Type B pancreatic cell (in vitro differentiated cells): ENCODE measurements around the gene DIS3. TPM values are rescaled to one million over a fixed set of nuclear protein-coding genes. Genes with fewer than 3 reads are reported as not detected.
"Not testable (repeated sequence)": the region's sequence is repeated elsewhere in the genome, so short reads cannot be mapped to it uniquely, and the experiment has no call there.

Experiments
- DNase-seq: peaks from one replicate; pipeline ENCODE4 v3.0.0; 2021; ENCODE audit warnings: mixed read lengths; ENCODE audit not compliant: unreplicated experiment; ENCODE audit errors: extremely low spot score
- H3K27ac Mint-ChIP-seq: 2 replicates; pipeline ENCODE4 v1.8.0; 2021; ENCODE audit warnings: mild to moderate bottlenecking, mixed read lengths
- H3K27me3 Mint-ChIP-seq: 2 replicates; pipeline ENCODE4 v1.8.0; 2021; ENCODE audit warnings: mixed read lengths
- H3K36me3 Mint-ChIP-seq: 2 replicates; pipeline ENCODE4 v1.8.0; 2021; ENCODE audit warnings: mixed read lengths
- H3K4me1 Mint-ChIP-seq: one replicate; pipeline ENCODE4 v1.8.0; 2021; ENCODE audit warnings: mixed read lengths; ENCODE audit not compliant: unreplicated experiment
- H3K4me3 Mint-ChIP-seq: 2 replicates; pipeline ENCODE4 v1.8.0; 2021; ENCODE audit warnings: mild to moderate bottlenecking, mixed read lengths
- H3K9me3 Mint-ChIP-seq: 2 replicates; pipeline ENCODE4 v1.8.0; 2021; ENCODE audit warnings: mixed read lengths
- CTCF ChIP-seq: fragments of 200-600 bp; sonication (generic); conservative IDR thresholded peaks from 2 replicates; pipeline ENCODE4 v1.5.0; 2021; ENCODE audit warnings: antibody characterized with exemption, mild to moderate bottlenecking
- total RNA-seq: library from RNA; stranded (reverse); gene quantifications from 2 replicates; pipeline ENCODE4 v1.2.1, GENCODE V29; 2021; ENCODE audit warnings: low replicate concordance

DIS3 gene
- total RNA-seq, 1 donor from 2014 or later: 41.7 TPM

DNA sequence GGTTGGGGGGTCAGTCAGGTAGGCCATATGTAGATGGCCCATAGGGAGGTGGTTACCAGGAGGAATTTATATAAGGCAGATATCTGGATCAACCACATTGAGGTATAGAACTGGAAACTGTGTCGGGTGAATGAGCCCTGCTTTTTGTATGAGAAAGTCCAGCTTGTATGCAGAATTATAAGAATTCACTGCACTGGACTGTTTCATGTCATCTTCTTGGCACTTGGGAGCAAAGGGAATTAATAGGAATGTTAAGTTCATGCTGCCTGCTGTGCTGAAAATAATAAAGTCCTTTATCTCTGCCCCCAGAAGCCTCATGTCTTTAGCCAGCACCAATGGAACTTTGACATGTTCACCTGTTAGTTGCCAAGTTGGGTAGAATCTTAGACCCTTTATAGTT lies 41.7 kb downstream of the DIS3 start:
- TF ChIP-seq CTCF: no peak
- Mint-ChIP-seq H3K4me1 (no peaks in the 10 kb centered on the region), H3K27ac (no peak overlapping the region), H3K4me3 (no peak overlapping the region), H3K9me3 (no peaks in the 10 kb centered on the region), H3K36me3 (peaks cover 19% of the 10 kb centered on the region), H3K27me3 (no peaks in the 10 kb centered on the region)
- no peak for DNase-seq

- H3K9me3 Mint-ChIP-seq: no peaks in the 10 kb centered on the region
- no peak for TF ChIP-seq CTCF
- DNase-seq: no peak
- peaks cover 18% of the 10 kb centered on the region for H3K36me3 Mint-ChIP-seq
- no peak overlapping the region for H3K27ac Mint-ChIP-seq
- H3K27me3 Mint-ChIP-seq: no peaks in the 10 kb centered on the region
- no peaks in the 10 kb centered on the region for H3K4me1 Mint-ChIP-seq
- no peak overlapping the region for H3K4me3 Mint-ChIP-seq
These were observed 44.7 kb downstream of the DIS3 start for GRCh38 chr13:72737033-72737432.

GRCh38 chr13:72728290-72728605 lies 53.5 kb downstream of the DIS3 start:
- H3K9me3 Mint-ChIP-seq: no peaks in the 10 kb centered on the region
- no peak for DNase-seq
- peak overlapping the region; percentile 78 for H3K27ac Mint-ChIP-seq
- no peaks in the 10 kb centered on the region for H3K27me3 Mint-ChIP-seq
- H3K4me3 Mint-ChIP-seq: peak overlapping the region; percentile 98
- H3K4me1 Mint-ChIP-seq: peaks cover 16% of the 10 kb centered on the region
- H3K36me3 Mint-ChIP-seq: peaks cover 32% of the 10 kb centered on the region
- TF ChIP-seq CTCF: no peak

GRCh38 chr13:72727417-72728289 lies 54.0 kb downstream of the DIS3 start, which contains the start of the genes BORA and MZT1:
BORA (plus strand) TSS chr13:72727923; CDS start chr13:72728941, 1,018 bp downstream.
MZT1 (minus strand) TSS chr13:72727629; CDS start chr13:72727602, 27 bp downstream.
- Mint-ChIP-seq H3K9me3 (no peaks in the 10 kb centered on the region), H3K4me1 (peaks cover 16% of the 10 kb centered on the region), H3K36me3 (peaks cover 34% of the 10 kb centered on the region), H3K4me3 (peak within 1 kb of the TSS; percentile 98), H3K27me3 (no peaks in the 10 kb centered on the region), H3K27ac (peak within 1 kb of the TSS; percentile 87)
- TF ChIP-seq CTCF: no peak
- DNase-seq: peak; percentile 95

DNA sequence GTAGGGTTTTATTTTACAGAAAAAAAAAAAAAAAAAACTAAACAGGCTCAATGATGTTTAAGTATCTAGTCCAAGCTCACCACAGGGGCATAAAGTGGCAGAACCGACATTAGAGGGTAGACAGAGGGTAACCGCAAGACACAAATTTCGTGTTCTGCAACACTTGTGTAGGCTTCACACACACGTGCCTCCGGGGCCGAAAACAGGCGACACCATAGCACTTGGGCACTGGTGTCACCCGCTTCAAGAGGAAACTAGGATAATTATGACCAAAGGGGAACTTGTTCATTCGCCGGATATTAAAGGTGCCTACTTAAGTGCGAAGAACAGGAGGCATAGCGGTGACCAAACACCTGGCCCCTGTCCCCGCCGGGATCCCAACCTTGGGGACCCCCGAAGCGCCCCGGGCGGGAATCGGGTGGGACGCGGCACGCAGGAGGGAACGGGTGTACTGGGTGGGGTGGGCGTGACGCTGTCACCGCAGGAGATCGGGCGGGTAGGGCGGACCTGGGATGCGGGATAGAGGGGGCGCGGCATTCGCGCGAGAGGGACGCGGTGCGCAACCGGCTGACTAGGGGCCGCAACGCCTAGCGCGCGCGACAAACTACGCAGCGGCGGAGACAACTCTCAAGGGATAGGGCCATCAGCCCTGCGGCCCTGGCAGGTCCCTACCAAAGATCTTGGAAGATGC lies 54.8 kb downstream of the DIS3 start:
- Mint-ChIP-seq H3K4me3 (peak overlapping the region; percentile 98), H3K9me3 (no peaks in the 10 kb centered on the region), H3K27me3 (no peaks in the 10 kb centered on the region), H3K36me3 (peaks cover 40% of the 10 kb centered on the region), H3K27ac (peak overlapping the region; percentile 87), H3K4me1 (peaks cover 16% of the 10 kb centered on the region)
- TF ChIP-seq CTCF: no peak
- DNase-seq: peak; percentile 75

GRCh38 chr13:72726185-72726584 lies 55.5 kb downstream of the DIS3 start:
- peaks cover 41% of the 10 kb centered on the region for H3K36me3 Mint-ChIP-seq
- H3K27me3 Mint-ChIP-seq, H3K9me3 Mint-ChIP-seq, DNase-seq: not testable (repeated sequence)
- H3K4me1 Mint-ChIP-seq: peaks cover 16% of the 10 kb centered on the region
- peak overlapping the region; percentile 87 for H3K27ac Mint-ChIP-seq
- H3K4me3 Mint-ChIP-seq: peak overlapping the region; percentile 98
